ENCODE measurements around the gene ZHX3. TPM values are rescaled to one million over a fixed set of nuclear protein-coding genes. Genes with fewer than 3 reads are reported as not detected.

The ZHX3 gene
- total RNA-seq, 2 donors from 2014 or later = 8.2 to 10.1 TPM

- Mint-ChIP-seq H3K27ac (peak overlapping the region; percentile 45 to 75), H3K9me3 (no peaks in the 10 kb centered on the region), H3K36me3 (peaks cover 5 to 65% of the 10 kb centered on the region in 2 donors)
- no peak for ATAC-seq
- no peak for DNase-seq (ENCODE audit: low spot score in 2 of 2)
These were observed 156.8 kb downstream of the ZHX3 start for GRCh38 chr20:41160686-41161085.

GRCh38 chr20:41159547-41159946 lies 158.0 kb downstream of the ZHX3 start:
- peaks cover 5 to 64% of the 10 kb centered on the region in 2 donors for H3K36me3 Mint-ChIP-seq
- H3K27ac Mint-ChIP-seq = peak overlapping the region; percentile 45 to 75
- DNase-seq (ENCODE audit: low spot score in 2 of 2) (no peak), ATAC-seq (no peak)
- H3K9me3 Mint-ChIP-seq = no peaks in the 10 kb centered on the region

GRCh38 chr20:41158082-41158625 lies 159.4 kb downstream of the ZHX3 start:
- Mint-ChIP-seq H3K27ac (peak overlapping the region; percentile 91 to 98), H3K9me3 (no peaks in the 10 kb centered on the region), H3K36me3 (peaks cover 5 to 62% of the 10 kb centered on the region in 2 donors)
- ATAC-seq (no peak), DNase-seq (ENCODE audit: low spot score in 2 of 2) (no peak)

- no peak for DNase-seq (ENCODE audit: low spot score in 2 of 2)
- H3K27ac Mint-ChIP-seq = peak overlapping the region; percentile 89 to 91
- ATAC-seq = no peak
- H3K9me3 Mint-ChIP-seq = no peaks in the 10 kb centered on the region
- peaks cover 5 to 54% of the 10 kb centered on the region in 2 donors for H3K36me3 Mint-ChIP-seq
These were observed 162.3 kb downstream of the ZHX3 start for GRCh38 chr20:41155261-41155660.

- H3K36me3 Mint-ChIP-seq = peaks cover 6 to 49% of the 10 kb centered on the region in 2 donors
- no peak for DNase-seq (ENCODE audit: low spot score in 2 of 2)
- H3K9me3 Mint-ChIP-seq = no peaks in the 10 kb centered on the region
- H3K27ac Mint-ChIP-seq = peak overlapping the region; percentile 91 to 94
- ATAC-seq = no peak
These were observed 162.9 kb downstream of the ZHX3 start for GRCh38 chr20:41154436-41155176.

GRCh38 chr20:41152108-41152757 lies 165.3 kb downstream of the ZHX3 start:
- Mint-ChIP-seq H3K27ac (peak overlapping the region; percentile 31 to 97), H3K36me3 (peaks cover 6 to 40% of the 10 kb centered on the region in 2 donors), H3K9me3 (no peaks in the 10 kb centered on the region)
- DNase-seq (ENCODE audit: low spot score in 2 of 2) (no peak), ATAC-seq (no peak)

GRCh38 chr20:41151134-41151869 lies 166.2 kb downstream of the ZHX3 start:
- Mint-ChIP-seq H3K27ac (peak overlapping the region in 1 of 2 donors; percentile 31), H3K9me3 (no peaks in the 10 kb centered on the region), H3K36me3 (peaks cover 6 to 49% of the 10 kb centered on the region in 2 donors)
- no peak for DNase-seq (ENCODE audit: low spot score in 2 of 2)
- ATAC-seq = no peak

GRCh38 chr20:41150664-41151063 lies 166.9 kb downstream of the ZHX3 start:
- H3K9me3 Mint-ChIP-seq = no peaks in the 10 kb centered on the region
- DNase-seq (ENCODE audit: low spot score in 2 of 2) = no peak
- peaks cover 6 to 50% of the 10 kb centered on the region in 2 donors for H3K36me3 Mint-ChIP-seq
- H3K27ac Mint-ChIP-seq = peak overlapping the region; percentile 31 to 82
- peak in 1 of 2 donors; percentile 55 for ATAC-seq

- no peaks in the 10 kb centered on the region for H3K9me3 Mint-ChIP-seq
- peak overlapping the region; percentile 67 to 72 for H3K27ac Mint-ChIP-seq
- peaks cover 15 to 51% of the 10 kb centered on the region in 2 donors for H3K36me3 Mint-ChIP-seq
- DNase-seq (ENCODE audit: low spot score in 2 of 2) (no peak), ATAC-seq (no peak)
These were observed 168.6 kb downstream of the ZHX3 start for GRCh38 chr20:41148942-41149341.

- ATAC-seq (no peak), DNase-seq (ENCODE audit: low spot score in 2 of 2) (no peak)
- peaks cover 15 to 53% of the 10 kb centered on the region in 2 donors for H3K36me3 Mint-ChIP-seq
- H3K9me3 Mint-ChIP-seq = no peaks in the 10 kb centered on the region
- H3K27ac Mint-ChIP-seq = peak overlapping the region; percentile 40 to 90
These were observed 169.8 kb downstream of the ZHX3 start for GRCh38 chr20:41147767-41148191.

GRCh38 chr20:41145821-41146620 lies 171.5 kb downstream of the ZHX3 start:
- DNase-seq (ENCODE audit: low spot score in 2 of 2) (no peak), ATAC-seq (no peak)
- no peaks in the 10 kb centered on the region for H3K9me3 Mint-ChIP-seq
- H3K36me3 Mint-ChIP-seq = peaks cover 17 to 52% of the 10 kb centered on the region in 2 donors
- H3K27ac Mint-ChIP-seq = peak overlapping the region; percentile 90 to 95

GRCh38 chr20:41145317-41145716 lies 172.2 kb downstream of the ZHX3 start:
- Mint-ChIP-seq H3K36me3 (peaks cover 21 to 59% of the 10 kb centered on the region in 2 donors), H3K9me3 (no peaks in the 10 kb centered on the region), H3K27ac (peak overlapping the region; percentile 25 to 95)
- no peak for ATAC-seq
- DNase-seq (ENCODE audit: low spot score in 2 of 2) = no peak

GRCh38 chr20:41143354-41143753 lies 174.2 kb downstream of the ZHX3 start:
- Mint-ChIP-seq H3K9me3 (no peaks in the 10 kb centered on the region), H3K36me3 (peaks cover 29 to 69% of the 10 kb centered on the region in 2 donors)
- ATAC-seq = no peak

GRCh38 chr20:41142919-41143318 lies 174.6 kb downstream of the ZHX3 start:
- ATAC-seq (peak in 1 of 2 donors; percentile 52), DNase-seq (ENCODE audit: low spot score in 2 of 2) (peak in 1 of 2 donors; percentile 63)
- Mint-ChIP-seq H3K27ac (peak overlapping the region; percentile 93 to 95), H3K36me3 (peaks cover 31 to 72% of the 10 kb centered on the region in 2 donors), H3K9me3 (no peaks in the 10 kb centered on the region)

More at GRCh38 chr20:41143354-41143753, 174.2 kb downstream of the ZHX3 start:
- no peak for DNase-seq (ENCODE audit: low spot score in 2 of 2)
- peak overlapping the region; percentile 0 to 95 for H3K27ac Mint-ChIP-seq

- peak overlapping the region; percentile 93 to 95 for H3K27ac Mint-ChIP-seq
- no peaks in the 10 kb centered on the region for H3K9me3 Mint-ChIP-seq
- DNase-seq (ENCODE audit: low spot score in 2 of 2) (peak in 1 of 2 donors; percentile 55), ATAC-seq (no peak)
- peaks cover 31 to 69% of the 10 kb centered on the region in 2 donors for H3K36me3 Mint-ChIP-seq
These were observed 175.3 kb downstream of the ZHX3 start for GRCh38 chr20:41142245-41142644.
